SHP77 treated with DMSO at 0.1 percent for 48 hours (cell line): ENCODE data around the gene RNF25.

Source experiments
- DNase-seq: peaks from one replicate; lab custom pipeline; 2025; lab: John Stamatoyannopoulos, UW

Gene RNF25

DNA sequence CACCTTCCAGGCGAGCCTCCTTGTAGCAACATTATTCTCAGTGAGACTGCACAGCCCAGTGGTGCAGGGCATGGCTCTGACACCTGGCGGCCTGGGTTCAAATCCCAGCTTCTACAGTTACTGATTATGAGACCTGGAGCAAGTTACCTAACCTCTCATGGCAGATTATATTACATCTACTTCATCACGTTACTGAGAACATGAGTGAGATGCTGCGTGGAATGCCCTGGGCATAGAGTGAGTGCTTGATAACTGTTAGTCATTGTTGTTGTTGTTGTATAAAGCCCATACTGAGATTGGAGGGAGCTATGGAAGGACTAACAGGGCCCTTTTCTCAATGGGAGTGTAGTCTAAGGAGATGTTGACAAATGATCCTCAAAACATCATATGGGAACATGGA lies 45.4 kb downstream of the RNF25 start:
- no peak for DNase-seq

DNA sequence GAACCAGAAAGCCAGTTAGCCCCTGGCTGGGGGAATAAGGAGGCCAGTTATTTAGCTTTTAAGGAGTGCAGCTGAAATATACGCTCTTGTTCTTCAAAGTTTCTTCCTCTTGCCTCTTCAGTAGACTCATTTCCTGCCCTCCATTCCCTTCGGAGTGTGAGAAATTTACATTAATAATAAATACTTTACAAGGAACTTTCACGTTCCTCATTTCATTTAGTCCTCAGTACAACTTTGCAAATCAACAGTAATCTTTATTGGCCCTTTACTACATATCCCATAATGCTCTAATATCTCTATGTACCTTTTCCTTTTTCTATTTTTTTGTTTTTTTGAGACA lies 48.5 kb downstream of the RNF25 start:
- DNase-seq, result no peak

DNA sequence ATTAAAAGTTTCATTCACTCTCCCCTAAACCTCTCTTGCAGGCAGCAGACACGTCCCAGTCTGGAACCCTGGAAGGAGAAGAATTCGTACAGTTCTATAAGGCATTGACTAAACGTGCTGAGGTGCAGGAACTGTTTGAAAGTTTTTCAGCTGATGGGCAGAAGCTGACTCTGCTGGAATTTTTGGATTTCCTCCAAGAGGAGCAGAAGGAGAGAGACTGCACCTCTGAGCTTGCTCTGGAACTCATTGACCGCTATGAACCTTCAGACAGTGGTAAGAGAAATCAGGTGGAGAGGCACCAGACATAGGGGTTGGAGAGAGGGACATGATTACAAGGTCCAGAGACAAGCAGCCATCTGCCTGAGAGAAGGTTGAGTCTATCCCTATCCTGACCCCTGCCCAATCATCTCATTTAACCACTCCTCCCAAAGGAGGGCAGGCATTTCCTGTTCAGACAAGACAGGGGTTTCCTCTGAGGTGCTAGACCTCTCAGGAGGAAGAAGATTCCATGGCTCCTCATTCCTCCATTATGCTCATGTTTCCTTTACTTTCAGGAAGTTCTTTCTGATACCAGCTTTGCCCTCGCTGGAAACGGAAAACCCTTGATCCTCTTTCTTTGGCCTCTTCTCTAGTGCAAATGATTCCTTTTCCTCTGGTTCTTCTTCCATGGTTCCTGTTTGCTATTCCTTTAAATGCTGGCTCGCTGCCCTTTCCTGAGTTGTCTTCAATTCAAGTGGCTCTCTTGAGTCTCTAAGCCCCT lies 49.0 kb downstream of the RNF25 start:
- DNase-seq, result no peak

GRCh38 chr2:218621007-218621406 lies 50.8 kb downstream of the RNF25 start:
- DNase-seq, result no peak

DNA sequence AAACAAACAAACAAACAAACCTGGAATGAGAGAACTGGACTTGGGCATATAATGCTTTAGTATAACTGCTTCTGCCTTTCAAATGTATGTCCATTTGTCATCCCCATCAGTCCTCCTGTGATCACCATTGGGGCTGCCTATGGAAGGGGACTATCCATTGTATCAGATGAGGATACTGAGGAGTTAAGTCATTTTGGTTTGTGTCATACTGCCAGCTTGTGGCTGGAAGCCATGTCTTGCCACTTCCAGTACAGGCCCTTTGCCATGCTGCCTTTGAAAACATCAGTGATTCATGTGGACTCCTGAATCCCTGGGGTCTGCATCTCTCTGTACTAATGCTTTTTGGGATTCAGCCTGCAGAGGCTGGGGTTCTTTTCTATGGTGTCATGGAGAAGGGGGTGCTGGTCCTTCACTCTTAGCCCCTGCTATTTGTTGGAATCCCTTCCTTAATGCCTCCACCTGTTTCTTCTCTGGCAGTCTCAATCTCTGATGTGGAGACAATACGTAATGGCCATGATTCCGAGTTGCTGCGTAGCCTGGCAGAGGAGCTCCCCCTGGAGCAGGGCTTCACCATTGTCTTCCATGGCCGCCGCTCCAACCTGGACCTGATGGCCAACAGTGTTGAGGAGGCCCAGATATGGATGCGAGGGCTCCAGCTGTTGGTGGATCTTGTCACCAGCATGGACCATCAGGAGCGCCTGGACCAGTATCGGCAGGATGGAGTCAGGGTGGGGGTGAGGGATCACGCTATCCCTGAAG lies 53.5 kb downstream of the RNF25 start:
- no peak for DNase-seq

- no peak for DNase-seq
Observed at GRCh38 chr2:218615868-218616315, 55.9 kb downstream of the RNF25 start.
